HG03520 (cell line): ENCODE measurements around the gene PCGF3.
"Not testable (repeated sequence)": the region's sequence is repeated elsewhere in the genome, so short reads cannot be mapped to it uniquely, and the experiment has no call there.

Experiments used
- ATAC-seq: cut with Tn5 transposase; IDR thresholded peaks from one replicate; pipeline ENCODE4 v1.9.1; 2021; ENCODE audit warnings: mild to moderate bottlenecking, moderate library complexity; ENCODE audit not compliant: unreplicated experiment

The PCGF3 gene

GRCh38 chr4:681736-682451 lies 23.7 kb upstream of the PCGF3 start:
- ATAC-seq = no peak

- ATAC-seq = no peak
These were observed 23.0 kb upstream of the PCGF3 start for GRCh38 chr4:682490-683172.

GRCh38 chr4:683247-683897 lies 22.3 kb upstream of the PCGF3 start:
- no peak for ATAC-seq

- no peak for ATAC-seq
These were observed 21.5 kb upstream of the PCGF3 start for GRCh38 chr4:683982-684622.

- no peak for ATAC-seq
These were observed 20.9 kb upstream of the PCGF3 start for GRCh38 chr4:684623-685327.

GRCh38 chr4:685679-686412 lies 19.8 kb upstream of the PCGF3 start:
- no peak for ATAC-seq

- ATAC-seq = no peak
These were observed 19.1 kb upstream of the PCGF3 start for GRCh38 chr4:686413-687040.

GRCh38 chr4:687048-687970 lies 18.3 kb upstream of the PCGF3 start:
- ATAC-seq = no peak

GRCh38 chr4:687971-688853 lies 17.4 kb upstream of the PCGF3 start:
- ATAC-seq = no peak

GRCh38 chr4:688854-689681 lies 16.6 kb upstream of the PCGF3 start, which contains the start of gene SLC49A3:
TSS of gene SLC49A3 (minus strand) at chr4:689151. CDS start at chr4:689127, 24 bp downstream.
- ATAC-seq = no peak

- ATAC-seq = no peak
These were observed 15.9 kb upstream of the PCGF3 start for GRCh38 chr4:689723-690122.

GRCh38 chr4:692771-693554 lies 12.7 kb upstream of the PCGF3 start:
- no peak for ATAC-seq

- ATAC-seq = not testable (repeated sequence)
These were observed 11.2 kb upstream of the PCGF3 start for GRCh38 chr4:694341-694940.

- no peak for ATAC-seq
These were observed 5.6 kb upstream of the PCGF3 start for GRCh38 chr4:699816-700580.
